ENCODE measurements around the gene AMPH. TPM values are rescaled to one million over a fixed set of nuclear protein-coding genes. Genes with fewer than 3 reads are reported as not detected.

The AMPH gene
- total RNA-seq, 3 donors from 2014 or later = 0.41 to 3.2 (median 1.2) TPM

GRCh38 chr7:38512291-38512690 lies 118.9 kb downstream of the AMPH start:
- Histone ChIP-seq H3K4me1 (ENCODE audit: low read depth) (no peaks in the 10 kb centered on the region), H3K9me3 (peaks cover 10% of the 10 kb centered on the region), H3K4me3 (no peak overlapping the region), H3K36me3 (ENCODE audit: low read depth) (no peaks in the 10 kb centered on the region)
- TF ChIP-seq CTCF (IDR thresholded peaks at IDR 0.05) = no peak
- intact Hi-C loops (cut with DNase I, micrococcal nuclease) = no loop called here
- DNase-seq (no peak), ATAC-seq (no peak)

GRCh38 chr7:38507384-38507783 lies 123.8 kb downstream of the AMPH start:
- DNase-seq = no peak
- no peaks in the 10 kb centered on the region for H3K36me3 ChIP-seq (ENCODE audit: low read depth)
- no peaks in the 10 kb centered on the region for H3K9me3 ChIP-seq
- intact Hi-C loops (cut with DNase I, micrococcal nuclease) = no loop called here
- H3K4me3 ChIP-seq = no peak overlapping the region
- no peaks in the 10 kb centered on the region for H3K4me1 ChIP-seq (ENCODE audit: low read depth)
- TF ChIP-seq CTCF (IDR thresholded peaks at IDR 0.05) = no peak
- ATAC-seq = no peak

DNA sequence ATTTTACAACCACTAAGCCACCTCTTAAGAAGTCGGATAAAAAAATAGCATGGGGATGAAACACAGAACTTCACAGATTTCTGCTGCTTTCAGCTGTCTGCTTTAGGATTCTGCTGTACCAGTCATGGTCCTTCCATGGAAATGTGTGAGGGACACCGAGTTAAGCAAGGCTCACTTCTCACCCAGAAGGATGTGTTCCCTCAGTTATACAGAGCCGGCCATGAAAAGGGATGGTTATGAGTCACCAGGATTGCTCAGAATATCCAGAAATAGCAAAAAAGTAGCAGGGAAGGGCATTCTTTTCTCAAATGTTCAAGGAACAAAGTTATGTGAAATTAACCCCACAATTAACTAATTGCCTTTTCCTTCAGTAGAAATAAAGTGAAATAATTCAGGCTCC lies 124.4 kb downstream of the AMPH start:
- Histone ChIP-seq H3K4me3 (no peak overlapping the region), H3K36me3 (ENCODE audit: low read depth) (no peaks in the 10 kb centered on the region), H3K9me3 (no peaks in the 10 kb centered on the region), H3K4me1 (ENCODE audit: low read depth) (no peaks in the 10 kb centered on the region)
- intact Hi-C loops (cut with DNase I, micrococcal nuclease) = no loop called here
- TF ChIP-seq CTCF (IDR thresholded peaks at IDR 0.05) = no peak
- ATAC-seq (no peak), DNase-seq (no peak)

GRCh38 chr7:38506004-38506403 lies 125.2 kb downstream of the AMPH start:
- TF ChIP-seq CTCF (IDR thresholded peaks at IDR 0.05) = no peak
- H3K9me3 ChIP-seq = no peaks in the 10 kb centered on the region
- no peaks in the 10 kb centered on the region for H3K4me1 ChIP-seq (ENCODE audit: low read depth)
- intact Hi-C loops (cut with DNase I, micrococcal nuclease) = no loop called here
- DNase-seq = no peak
- H3K4me3 ChIP-seq = no peak overlapping the region
- no peak for ATAC-seq
- no peaks in the 10 kb centered on the region for H3K36me3 ChIP-seq (ENCODE audit: low read depth)

- intact Hi-C loops (cut with DNase I, micrococcal nuclease) = no loop called here
- TF ChIP-seq CTCF (IDR thresholded peaks at IDR 0.05) = no peak
- no peaks in the 10 kb centered on the region for H3K36me3 ChIP-seq (ENCODE audit: low read depth)
- H3K9me3 ChIP-seq = no peaks in the 10 kb centered on the region
- no peak for ATAC-seq
- DNase-seq = no peak
- no peaks in the 10 kb centered on the region for H3K4me1 ChIP-seq (ENCODE audit: low read depth)
- no peak overlapping the region for H3K4me3 ChIP-seq
Measured at GRCh38 chr7:38504684-38505083, 126.5 kb downstream of the AMPH start.

DNA sequence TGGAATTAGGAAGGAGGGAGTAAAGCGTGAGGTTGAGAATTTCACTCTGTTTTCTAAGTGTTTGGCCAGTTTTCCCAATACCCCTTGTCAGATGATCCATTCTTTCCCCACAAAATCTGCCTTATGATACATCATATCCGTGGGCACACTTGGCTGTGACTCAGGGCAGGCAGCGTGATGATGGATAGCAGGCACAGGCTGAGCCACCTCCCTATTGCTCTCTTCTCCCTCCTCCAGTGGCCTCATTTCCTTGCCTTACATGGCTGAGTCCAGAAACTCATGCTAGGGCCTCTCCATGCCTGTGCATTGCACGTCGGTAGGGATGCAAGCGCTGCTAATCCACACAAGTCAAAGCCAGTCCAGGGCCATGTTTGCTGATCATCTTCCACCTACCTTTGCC lies 128.3 kb downstream of the AMPH start:
- no peak for TF ChIP-seq CTCF (IDR thresholded peaks at IDR 0.05)
- intact Hi-C loops (cut with DNase I, micrococcal nuclease) = no loop called here
- ATAC-seq (no peak), DNase-seq (no peak)
- Histone ChIP-seq H3K4me1 (ENCODE audit: low read depth) (no peaks in the 10 kb centered on the region), H3K4me3 (no peak overlapping the region), H3K9me3 (no peaks in the 10 kb centered on the region), H3K36me3 (ENCODE audit: low read depth) (no peaks in the 10 kb centered on the region)
